HG02943 (cell line): ENCODE data around the gene POU5F1.
"Not testable (repeated sequence)": the region's sequence is repeated elsewhere in the genome, so short reads cannot be mapped to it uniquely, and the experiment has no call there.

ENCODE experiments used
- ATAC-seq: cut with Tn5 transposase; IDR thresholded peaks from one replicate; pipeline ENCODE4 v1.9.1; 2021; ENCODE audit warnings: mild to moderate bottlenecking, low read depth, moderate library complexity; ENCODE audit not compliant: unreplicated experiment

Gene POU5F1

GRCh38 chr6:31169123-31169857, 1.2 kb downstream of the POU5F1 start:
- ATAC-seq: no peak

GRCh38 chr6:31168606-31169005, 1.9 kb downstream of the POU5F1 start:
- ATAC-seq: no peak

- ATAC-seq: no peak
These were observed 4.5 kb downstream of the POU5F1 start for GRCh38 chr6:31165986-31166385.

- peak; percentile 63 for ATAC-seq
These were observed 5.2 kb downstream of the POU5F1 start for GRCh38 chr6:31165064-31165832.

GRCh38 chr6:31164475-31165063, 5.9 kb downstream of the POU5F1 start:
- not testable (repeated sequence) for ATAC-seq

- ATAC-seq: no peak
These were observed 6.6 kb downstream of the POU5F1 start for GRCh38 chr6:31163922-31164321.

GRCh38 chr6:31162463-31163165, 7.9 kb downstream of the POU5F1 start:
- no peak for ATAC-seq

GRCh38 chr6:31161216-31162126, 9.0 kb downstream of the POU5F1 start:
- no peak for ATAC-seq

- peak; percentile 2 for ATAC-seq
These were observed 11.3 kb downstream of the POU5F1 start for GRCh38 chr6:31158863-31159855.

- peak; percentile 60 for ATAC-seq
These were observed 12.2 kb downstream of the POU5F1 start, which contains the start of gene TCF19 for GRCh38 chr6:31158140-31158862. TSS of gene TCF19 (plus strand) at chr6:31158589. CDS start at chr6:31159470, 881 bp downstream.

GRCh38 chr6:31157513-31158139, 12.9 kb downstream of the POU5F1 start, which contains the start of gene CCHCR1:
TSS of gene CCHCR1 (minus strand) at chr6:31157802. CDS start at chr6:31157600, 202 bp downstream.
- ATAC-seq: no peak

GRCh38 chr6:31156641-31157040, 13.8 kb downstream of the POU5F1 start:
- ATAC-seq: no peak

- ATAC-seq: no peak
These were observed 16.0 kb downstream of the POU5F1 start for GRCh38 chr6:31154436-31154835.

- no peak for ATAC-seq
These were observed 17.7 kb downstream of the POU5F1 start for GRCh38 chr6:31152781-31153180.

GRCh38 chr6:31149827-31150447, 20.5 kb downstream of the POU5F1 start:
- no peak for ATAC-seq

- no peak for ATAC-seq
These were observed 25.1 kb downstream of the POU5F1 start for GRCh38 chr6:31145386-31145785.

- no peak for ATAC-seq
These were observed 25.5 kb downstream of the POU5F1 start for GRCh38 chr6:31144970-31145340.
